Activated B cell treated with CpG ODN at 0.5 μM for 24 hours (primary cell): ENCODE measurements around the gene CA10. TPM values are rescaled to one million over a fixed set of nuclear protein-coding genes. Genes with fewer than 3 reads are reported as not detected.

ENCODE experiments used
- ATAC-seq: fragments of 200-7000 bp; cut with Tn5 transposase; one replicate; pipeline ENCODE4 v1.10.0; 2021; ENCODE audit warnings: low read depth, mild to moderate bottlenecking, moderate library complexity
- CTCF ChIA-PET: fragments of 350-600 bp; sonication (Branson Sonifier 250); formaldehyde crosslinking; loops from one replicate; lab custom pipeline; 2021; ENCODE audit warnings: antibody characterized with exemption; lab: Charles Lee
- POLR2A ChIA-PET: fragments of 350-600 bp; sonication (Branson Sonifier 250); formaldehyde crosslinking; loops from one replicate; lab custom pipeline; 2021; ENCODE audit warnings: antibody characterized with exemption; lab: Charles Lee
- DNase-seq: peaks from one replicate; pipeline ENCODE4 v3.0.0; 2022
- H3K27ac Mint-ChIP-seq: one replicate; pipeline ENCODE4 v1.8.0; 2020; ENCODE audit warnings: mixed read lengths
- H3K27me3 Mint-ChIP-seq: one replicate; pipeline ENCODE4 v1.8.0; 2021; ENCODE audit warnings: mixed read lengths
- H3K36me3 Mint-ChIP-seq: one replicate; pipeline ENCODE4 v1.8.0; 2021; ENCODE audit warnings: low read depth, mixed read lengths
- H3K4me1 Mint-ChIP-seq: one replicate; pipeline ENCODE4 v1.8.0; 2021; ENCODE audit warnings: mixed read lengths
- H3K4me3 Mint-ChIP-seq: one replicate; pipeline ENCODE4 v1.8.0; 2020; ENCODE audit warnings: mild to moderate bottlenecking, mixed read lengths
- H3K9me3 Mint-ChIP-seq: one replicate; pipeline ENCODE4 v1.8.0; 2020; ENCODE audit warnings: mixed read lengths
- CTCF ChIP-seq: fragments of 200-600 bp; IDR thresholded peaks from one replicate; pipeline ENCODE4 v1.8.0; 2022; ENCODE audit warnings: antibody characterized with exemption, mild to moderate bottlenecking
- intact Hi-C: fragments of 100-400 bp; cut with micrococcal nuclease; formaldehyde crosslinking; loops from one replicate; pipeline ENCODE4 v1.15.1; 2024
- total RNA-seq: library from RNA; stranded (reverse); gene quantifications from 2 replicates; pipeline ENCODE4 v1.2.3, GENCODE V29; 2022

CA10 gene
- total RNA-seq, 1 donor from 2014 or later, result not detected

GRCh38 chr17:51650772-51651171 is 507.7 kb downstream of the CA10 start:
- ChIA-PET CTCF (no interaction called here), POLR2A (no interaction called here)
- TF ChIP-seq CTCF, result no peak
- H3K4me3 Mint-ChIP-seq, result no peak overlapping the region
- ATAC-seq (no peak), DNase-seq (no peak)
- no peaks in the 10 kb centered on the region for H3K27me3 Mint-ChIP-seq
- no peak overlapping the region for H3K27ac Mint-ChIP-seq
- H3K36me3 Mint-ChIP-seq, result no peaks in the 10 kb centered on the region
- no peaks in the 10 kb centered on the region for H3K9me3 Mint-ChIP-seq
- H3K4me1 Mint-ChIP-seq, result no peaks in the 10 kb centered on the region
- intact Hi-C loops, result no loop called here

GRCh38 chr17:51650202-51650601 is 508.3 kb downstream of the CA10 start:
- Mint-ChIP-seq H3K36me3 (no peaks in the 10 kb centered on the region), H3K27ac (no peak overlapping the region), H3K4me3 (no peak overlapping the region), H3K27me3 (no peaks in the 10 kb centered on the region), H3K9me3 (no peaks in the 10 kb centered on the region), H3K4me1 (no peaks in the 10 kb centered on the region)
- DNase-seq (no peak), ATAC-seq (no peak)
- TF ChIP-seq CTCF, result no peak
- intact Hi-C loops, result no loop called here
- ChIA-PET POLR2A (no interaction called here), CTCF (no interaction called here)

- no peaks in the 10 kb centered on the region for H3K9me3 Mint-ChIP-seq
- intact Hi-C loops, result no loop called here
- ATAC-seq (no peak), DNase-seq (no peak)
- TF ChIP-seq CTCF, result no peak
- peaks cover 3% of the 10 kb centered on the region for H3K27me3 Mint-ChIP-seq
- POLR2A ChIA-PET, result interaction anchor here (0.5 kb wide), 1 partner anchor 32 kb away, joined by 3 read pairs; no protein-coding TSS in a partner anchor
- no peak overlapping the region for H3K27ac Mint-ChIP-seq
- H3K4me1 Mint-ChIP-seq, result no peaks in the 10 kb centered on the region
- CTCF ChIA-PET, result no interaction called here
- no peaks in the 10 kb centered on the region for H3K36me3 Mint-ChIP-seq
- no peak overlapping the region for H3K4me3 Mint-ChIP-seq
Observed at GRCh38 chr17:51647826-51648225, 510.7 kb downstream of the CA10 start.

- peaks cover 3% of the 10 kb centered on the region for H3K27me3 Mint-ChIP-seq
- DNase-seq (no peak), ATAC-seq (no peak)
- no peaks in the 10 kb centered on the region for H3K9me3 Mint-ChIP-seq
- H3K27ac Mint-ChIP-seq, result no peak overlapping the region
- no peak overlapping the region for H3K4me3 Mint-ChIP-seq
- no peaks in the 10 kb centered on the region for H3K36me3 Mint-ChIP-seq
- no peaks in the 10 kb centered on the region for H3K4me1 Mint-ChIP-seq
- CTCF ChIA-PET, result no interaction called here
- POLR2A ChIA-PET, result no interaction called here
- intact Hi-C loops, result no loop called here
- no peak for TF ChIP-seq CTCF
Observed at GRCh38 chr17:51647067-51647466, 511.4 kb downstream of the CA10 start.

- ChIA-PET POLR2A (no interaction called here), CTCF (no interaction called here)
- DNase-seq, result no peak
- Mint-ChIP-seq H3K4me3 (no peak overlapping the region), H3K27ac (no peak overlapping the region), H3K27me3 (peaks cover 3% of the 10 kb centered on the region), H3K9me3 (no peaks in the 10 kb centered on the region), H3K36me3 (no peaks in the 10 kb centered on the region), H3K4me1 (no peaks in the 10 kb centered on the region)
- intact Hi-C loops, result no loop called here
- no peak for TF ChIP-seq CTCF
- ATAC-seq, result no peak
Observed at GRCh38 chr17:51646539-51646938, 512.0 kb downstream of the CA10 start.
